NOMO-1 (cell line): ENCODE results near the gene TSC2.

Source experiments
- DNase-seq, 2 experiments: peaks; one replicate each; lab custom pipeline; 2025; ENCODE audit not compliant: unreplicated experiment in 2 of 2; lab: John Stamatoyannopoulos, UW

TSC2 gene

GRCh38 chr16:2042171-2042985 lies 5.4 kb upstream of the TSC2 start:
- DNase-seq, result no peak

- DNase-seq, result no peak
These were observed 4.7 kb upstream of the TSC2 start for GRCh38 chr16:2042986-2043666.

GRCh38 chr16:2043667-2044451 lies 3.9 kb upstream of the TSC2 start:
- DNase-seq, result no peak

GRCh38 chr16:2044541-2044940 lies 3.2 kb upstream of the TSC2 start:
- no peak for DNase-seq

DNA sequence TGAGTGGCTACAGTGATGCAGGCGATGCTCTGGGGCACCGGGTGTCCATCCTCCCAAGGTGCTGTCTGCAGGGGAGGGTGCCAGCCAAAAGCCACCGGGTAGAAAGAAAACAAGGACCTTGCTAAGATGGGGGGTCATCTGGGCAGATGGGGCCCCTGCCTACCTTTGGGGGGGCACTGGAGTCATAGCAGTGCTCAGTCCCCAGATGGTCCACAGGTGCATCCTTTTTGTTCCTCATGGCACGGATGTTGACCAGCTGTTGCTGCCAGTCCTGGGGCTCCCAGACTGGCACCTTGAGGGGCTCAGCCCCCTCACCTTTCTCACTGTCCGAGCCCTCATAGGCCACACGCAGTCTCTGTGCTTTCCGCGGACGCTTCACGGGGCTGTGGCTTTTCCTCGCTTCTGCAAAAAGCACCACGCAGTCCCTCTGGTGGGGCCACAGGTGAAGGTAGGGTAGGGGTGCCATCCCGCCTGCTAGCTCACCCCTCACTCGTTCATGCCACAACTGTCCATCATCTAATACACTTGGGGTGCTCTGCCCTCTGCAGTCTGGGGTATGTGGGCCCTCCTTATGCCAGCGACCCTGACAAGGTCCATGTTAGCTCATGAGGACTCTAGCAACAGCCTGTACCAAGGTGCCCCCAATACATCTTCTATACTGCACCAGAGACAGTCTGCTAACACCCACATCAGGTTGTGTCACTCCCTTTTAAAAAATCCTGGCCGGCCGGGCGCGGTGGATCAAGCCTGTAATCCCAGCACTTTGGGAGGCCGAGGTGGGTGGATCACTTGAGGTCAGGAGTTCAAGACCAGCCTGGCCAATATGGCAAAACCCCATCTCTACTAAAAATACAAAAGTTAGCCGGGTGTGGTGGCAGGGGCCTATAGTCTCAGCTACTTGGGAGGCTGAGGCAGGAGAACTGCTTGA lies 1.6 kb upstream of the TSC2 start:
- DNase-seq, result no peak

DNA sequence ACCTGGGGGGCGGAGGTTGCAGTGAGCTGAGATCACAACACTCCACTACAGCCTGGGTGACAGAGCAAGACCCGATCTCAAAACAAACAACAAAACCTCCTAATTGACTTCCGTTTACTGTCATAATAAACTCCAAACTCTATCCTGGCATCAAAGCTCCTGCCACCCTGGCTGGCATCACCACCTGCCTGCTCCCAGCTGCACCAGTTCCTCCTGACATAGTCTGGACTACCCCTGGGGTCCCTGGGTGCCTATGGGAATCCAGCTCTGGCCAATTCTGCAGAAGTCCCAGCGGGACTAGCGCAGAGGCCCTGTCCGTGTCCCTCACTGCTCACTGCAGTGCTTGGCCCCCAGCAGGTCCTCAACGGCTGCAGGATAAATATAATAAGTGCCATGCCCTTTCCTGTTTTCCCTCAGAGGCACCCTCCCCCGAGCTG lies 874 bp upstream of the TSC2 start:
- no peak for DNase-seq

DNA sequence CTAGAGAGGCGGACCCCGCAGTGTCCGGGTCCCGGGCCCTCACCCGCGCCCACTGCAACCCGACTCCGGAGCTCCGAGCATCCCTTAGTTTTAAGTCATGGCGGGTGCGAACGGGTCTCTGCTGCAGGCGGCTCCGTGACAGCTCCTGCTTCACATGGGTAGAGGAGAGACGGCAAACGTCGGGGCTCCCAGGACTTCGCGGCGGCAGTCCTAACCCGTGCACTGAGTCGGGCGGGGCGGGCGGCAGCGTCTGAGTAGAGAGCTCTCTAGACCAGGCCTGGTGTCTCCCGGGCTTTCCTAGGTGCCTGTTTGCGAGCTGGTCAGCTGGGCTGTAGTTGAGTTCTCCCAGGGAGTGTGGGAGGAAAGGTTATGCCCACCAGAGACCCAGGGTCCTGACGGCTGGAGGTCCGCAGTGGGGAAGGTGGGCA lies 345 bp downstream of the TSC2 start:
- DNase-seq, result no peak

DNA sequence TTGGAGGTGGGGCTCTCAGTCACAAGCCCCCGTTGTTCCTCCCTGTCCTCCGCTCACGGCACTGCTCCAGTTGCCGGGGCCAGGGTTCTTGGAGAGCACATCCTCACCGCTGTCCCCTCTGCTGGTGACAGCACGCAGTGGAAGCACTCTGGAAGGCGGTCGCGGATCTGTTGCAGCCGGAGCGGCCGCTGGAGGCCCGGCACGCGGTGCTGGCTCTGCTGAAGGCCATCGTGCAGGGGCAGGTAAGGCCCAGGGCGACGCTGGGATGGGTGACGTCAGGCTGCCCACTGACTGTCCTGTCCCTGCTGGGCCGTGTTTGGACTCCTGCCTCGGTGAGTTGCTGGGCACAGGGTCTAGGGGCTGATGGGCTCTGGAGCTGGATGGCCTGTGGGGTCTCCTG lies 5.4 kb downstream of the TSC2 start:
- no peak for DNase-seq

DNA sequence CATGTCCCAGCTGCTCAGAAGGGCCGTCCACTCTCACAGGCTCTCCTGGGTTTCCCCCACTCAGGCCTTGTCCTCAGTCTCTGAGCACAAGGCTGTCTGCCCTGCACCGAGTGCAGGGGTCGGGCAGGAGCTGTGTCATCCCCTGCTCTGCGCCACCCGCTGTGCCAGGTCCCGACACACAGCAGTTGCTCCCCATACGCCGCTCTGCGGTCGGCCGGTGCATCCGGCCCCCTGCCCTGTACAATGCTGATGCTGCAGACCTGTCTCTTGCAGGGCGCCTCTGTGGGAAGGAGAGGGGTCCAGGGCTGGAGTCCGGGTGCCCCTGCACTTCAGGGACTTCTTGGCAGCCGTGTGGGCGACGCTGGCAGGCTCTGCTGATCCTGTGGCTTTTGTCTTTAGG lies 6.1 kb downstream of the TSC2 start:
- DNase-seq, result no peak

DNA sequence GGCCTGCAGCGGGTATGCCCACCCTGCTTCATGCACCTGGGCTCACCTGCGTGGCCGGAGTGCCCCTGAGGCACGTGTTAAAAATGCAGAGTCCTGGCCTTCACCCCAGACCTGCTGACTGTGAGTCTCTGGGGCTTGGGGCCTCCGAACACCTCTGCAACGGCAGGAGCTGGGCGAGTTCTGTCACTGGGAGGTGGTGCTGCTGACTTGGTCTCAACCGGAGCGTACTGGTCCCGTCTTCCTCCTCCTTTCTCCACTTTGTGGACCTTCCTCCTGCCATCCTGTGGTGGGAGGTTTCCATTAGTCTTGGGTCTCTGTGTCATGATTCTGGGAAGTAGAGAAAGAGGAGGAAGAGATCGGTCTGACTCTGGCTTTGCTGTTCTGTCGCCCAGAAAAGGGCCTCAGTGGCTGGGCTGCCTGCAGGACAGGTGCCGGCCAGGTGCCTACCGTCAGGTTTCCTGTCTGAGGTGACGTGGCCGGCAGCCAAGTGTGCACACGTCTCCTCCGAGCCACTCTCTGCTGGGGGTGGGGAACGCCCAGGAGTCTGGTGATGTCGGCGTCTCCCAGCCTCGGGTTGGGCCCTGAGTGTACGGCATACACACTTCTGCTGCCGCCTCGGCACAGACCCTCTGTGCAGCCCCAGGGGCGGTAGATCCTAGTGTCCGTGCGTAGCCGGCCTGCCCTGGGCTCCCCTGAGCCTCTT lies 6.9 kb downstream of the TSC2 start:
- DNase-seq, result no peak

- DNase-seq, result no peak
These were observed 8.3 kb downstream of the TSC2 start for GRCh38 chr16:2056077-2056476.

DNA sequence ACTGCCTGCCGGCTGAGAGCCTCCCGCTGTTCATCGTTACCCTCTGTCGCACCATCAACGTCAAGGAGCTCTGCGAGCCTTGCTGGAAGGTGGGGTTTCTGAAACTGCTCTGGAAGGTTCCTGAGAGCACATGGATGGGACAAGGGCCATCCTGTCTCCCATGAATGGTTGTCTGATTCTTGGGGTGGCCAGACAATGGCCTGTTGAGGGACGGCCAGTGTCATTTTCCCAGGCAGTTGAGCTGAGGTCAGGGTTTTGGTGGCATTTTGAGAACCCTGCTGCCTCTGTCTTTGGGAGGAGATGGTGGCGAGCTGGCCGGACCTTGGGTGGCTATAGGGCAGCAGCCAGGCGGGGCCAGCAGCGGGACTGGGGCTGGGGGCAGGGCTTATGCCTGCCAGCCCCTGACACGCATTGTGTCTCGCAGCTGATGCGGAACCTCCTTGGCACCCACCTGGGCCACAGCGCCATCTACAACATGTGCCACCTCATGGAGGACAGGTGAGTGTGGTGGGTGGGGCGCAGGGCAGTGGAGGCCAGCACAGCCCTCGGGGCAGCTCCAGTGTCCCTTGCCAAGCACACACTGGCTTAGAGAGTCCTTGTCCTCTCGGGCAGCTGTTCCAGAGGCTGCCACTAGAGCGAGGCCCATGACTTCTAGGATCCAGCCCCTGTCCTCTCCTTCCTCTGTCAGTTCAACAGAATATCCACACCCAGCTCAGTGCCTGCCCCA lies 9.1 kb downstream of the TSC2 start:
- DNase-seq, result no peak

- DNase-seq, result no peak
These were observed 9.7 kb downstream of the TSC2 start for GRCh38 chr16:2057438-2057837.

DNA sequence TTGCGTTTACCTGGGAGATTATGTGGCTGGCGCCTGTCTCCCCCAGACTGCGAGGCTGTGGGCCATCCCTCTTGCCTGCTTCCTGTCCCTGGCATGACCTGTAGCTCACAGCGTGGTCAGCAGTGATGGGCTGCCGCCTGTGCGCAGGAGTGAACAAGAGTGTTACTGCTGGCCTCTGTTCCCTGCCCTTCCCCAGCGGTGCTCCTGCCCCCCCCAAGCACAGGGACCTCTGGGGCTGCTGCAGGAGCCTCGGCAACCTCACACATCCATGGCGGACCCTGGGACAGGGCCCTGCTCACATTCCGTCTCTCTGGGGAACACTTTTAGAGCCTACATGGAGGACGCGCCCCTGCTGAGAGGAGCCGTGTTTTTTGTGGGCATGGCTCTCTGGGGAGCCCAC lies 10.6 kb downstream of the TSC2 start:
- no peak for DNase-seq

DNA sequence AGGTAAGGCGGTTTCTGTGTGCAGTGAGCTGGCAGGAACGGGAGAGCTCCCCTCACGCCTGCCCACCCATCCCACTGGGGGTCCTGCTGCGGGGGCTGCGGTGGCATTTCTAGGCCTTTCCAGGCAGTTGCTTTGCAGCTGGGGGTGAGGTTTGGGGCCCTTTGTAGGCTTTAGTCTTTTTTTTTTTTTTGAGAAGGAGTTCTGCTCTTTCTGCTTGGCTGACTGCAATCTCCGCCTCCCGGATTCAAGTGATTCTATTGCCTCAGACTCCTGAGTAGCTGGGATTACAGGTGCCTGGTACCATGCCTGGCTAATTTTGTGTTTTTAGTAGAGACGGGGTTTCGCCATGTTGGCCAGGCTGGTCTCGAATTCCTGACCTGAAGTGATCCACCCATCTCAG lies 11.1 kb downstream of the TSC2 start:
- DNase-seq, result no peak

- no peak for DNase-seq
These were observed 12.6 kb downstream of the TSC2 start for GRCh38 chr16:2060346-2060745.

GRCh38 chr16:2061023-2061422 lies 13.2 kb downstream of the TSC2 start:
- DNase-seq, result no peak

DNA sequence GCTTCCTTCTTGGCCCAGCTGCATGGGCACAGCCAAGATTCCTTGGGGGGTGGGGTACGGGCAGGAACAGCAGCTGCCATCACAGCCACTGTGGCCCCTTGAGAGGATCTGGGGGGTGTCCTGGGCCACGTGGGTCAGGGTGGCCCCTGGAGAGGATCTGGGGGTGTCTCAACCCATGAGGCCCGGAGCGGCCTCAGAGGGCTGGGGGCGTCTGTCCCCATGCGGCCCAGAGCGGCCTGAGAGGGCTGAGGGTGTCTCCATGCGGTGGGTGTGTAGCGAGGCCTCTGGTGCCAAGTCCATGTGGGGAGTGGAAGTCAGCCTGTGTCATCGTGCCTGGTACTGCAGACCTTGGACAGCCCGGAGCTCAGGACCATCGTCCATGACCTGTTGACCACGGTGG lies 13.7 kb downstream of the TSC2 start:
- DNase-seq, result no peak

GRCh38 chr16:2062801-2063200 lies 15.0 kb downstream of the TSC2 start:
- no peak for DNase-seq
